ENCODE data around the gene DBN1. TPM values are rescaled to one million over a fixed set of nuclear protein-coding genes. Genes with fewer than 3 reads are reported as not detected.

The DBN1 gene
- total RNA-seq, 8 experiments from 2014 or later, result 70.8 to 406 (median 136) TPM

- Histone ChIP-seq H3K4me3 (no peak overlapping the region), H3K4me1 (replicated peaks in 1 of 2) (peaks cover 33 to 42% of the 10 kb centered on the region in 2 donors), H3K27ac (peak overlapping the region; percentile 11 to 96)
- in situ Hi-C loops (cut with MboI; ENCODE audit: low pct_unique_long_range_greater_than_20kb in 2 of 9, low sequenced_read_pairs in 9 of 9, unreplicated experiment in 9 of 9), result loop anchor here in 1 of 9 experiments (25.0 kb wide), 1 partner anchor 107 kb away; the partner anchor contains the start of gene SLC34A1
- 0% methylated on average over 1 of the region's 11 CpGs; no CpG with 5 or more reads in 9 of the 10 experiments for WGBS, 10 experiments
- peak in 6 of 8 experiments; percentile 5 to 19 (median 13) for ATAC-seq (replicated peaks in 6 of 8)
Observed at GRCh38 chr5:177494346-177495195, 21.1 kb upstream of the DBN1 start.

GRCh38 chr5:177493795-177494345, 20.4 kb upstream of the DBN1 start:
- Histone ChIP-seq H3K4me1 (replicated peaks in 1 of 2) (peaks cover 35 to 45% of the 10 kb centered on the region in 2 donors), H3K27ac (peak overlapping the region in 1 of 2 donors; percentile 96), H3K4me3 (no peak overlapping the region)
- in situ Hi-C loops (cut with MboI; ENCODE audit: low pct_unique_long_range_greater_than_20kb in 2 of 9, low sequenced_read_pairs in 9 of 9, unreplicated experiment in 9 of 9), result loop anchor here in 1 of 9 experiments (25.0 kb wide), 1 partner anchor 107 kb away; the partner anchor contains the start of gene SLC34A1
- WGBS, 10 experiments, result 86 to 100% (median 100%) methylated on average over 2 to 3 of the region's 5 CpGs; no CpG with 5 or more reads in 6 of the 10 experiments
- ATAC-seq (replicated peaks in 6 of 8), result no peak

- no peak overlapping the region for H3K4me3 ChIP-seq
- ATAC-seq (replicated peaks in 6 of 8), result no peak
- WGBS, 10 experiments, result 82 to 100% (median 93%) methylated on average over 2 to 5 of the region's 7 CpGs; no CpG with 5 or more reads in 7 of the 10 experiments
- H3K27ac ChIP-seq, result no peak overlapping the region
- peaks cover 28 to 35% of the 10 kb centered on the region in 2 donors for H3K4me1 ChIP-seq (replicated peaks in 1 of 2)
- in situ Hi-C loops (cut with MboI; ENCODE audit: low pct_unique_long_range_greater_than_20kb in 2 of 9, low sequenced_read_pairs in 9 of 9, unreplicated experiment in 9 of 9), result loop anchor here in 1 of 9 experiments (25.0 kb wide), 1 partner anchor 106 kb away; the partner anchor contains the start of gene SLC34A1
Observed at GRCh38 chr5:177492841-177493240, 19.4 kb upstream of the DBN1 start.

GRCh38 chr5:177491983-177492746, 18.7 kb upstream of the DBN1 start:
- H3K4me1 ChIP-seq (replicated peaks in 1 of 2), result peaks cover 28 to 34% of the 10 kb centered on the region in 2 donors
- no peak overlapping the region for H3K4me3 ChIP-seq
- no peak overlapping the region for H3K27ac ChIP-seq
- no peak for ATAC-seq (replicated peaks in 6 of 8)
- in situ Hi-C loops (cut with MboI; ENCODE audit: low pct_unique_long_range_greater_than_20kb in 2 of 9, low sequenced_read_pairs in 9 of 9, unreplicated experiment in 9 of 9), result loop anchor here in 1 of 9 experiments (25.0 kb wide), 1 partner anchor 105 kb away; the partner anchor contains the start of gene SLC34A1
- WGBS, 10 experiments, result 92 to 100% (median 100%) methylated on average over 2 to 9 of the region's 54 CpGs; no CpG with 5 or more reads in 4 of the 10 experiments

- in situ Hi-C loops (cut with MboI; ENCODE audit: low pct_unique_long_range_greater_than_20kb in 2 of 9, low sequenced_read_pairs in 9 of 9, unreplicated experiment in 9 of 9), result loop anchor here in 1 of 9 experiments (25.0 kb wide), 1 partner anchor 104 kb away; the partner anchor contains the start of gene SLC34A1
- Histone ChIP-seq H3K4me1 (replicated peaks in 1 of 2) (peaks cover 28 to 34% of the 10 kb centered on the region in 2 donors), H3K4me3 (no peak overlapping the region), H3K27ac (peak overlapping the region in 1 of 2 donors; percentile 3)
- WGBS, 10 experiments, result no CpG with 5 or more reads among the region's 43 CpGs
- peak; percentile 5 to 38 (median 14) for ATAC-seq (replicated peaks in 6 of 8)
Observed at GRCh38 chr5:177491429-177491945, 18.1 kb upstream of the DBN1 start.

GRCh38 chr5:177490992-177491391, 17.6 kb upstream of the DBN1 start:
- WGBS, 10 experiments, result 82 to 84% methylated on average over 3 to 8 of the region's 16 CpGs; no CpG with 5 or more reads in 8 of the 10 experiments
- H3K27ac ChIP-seq, result no peak overlapping the region
- no peak overlapping the region for H3K4me3 ChIP-seq
- H3K4me1 ChIP-seq (replicated peaks in 1 of 2), result peaks cover 24 to 29% of the 10 kb centered on the region in 2 donors
- ATAC-seq (replicated peaks in 6 of 8), result no peak
- in situ Hi-C loops (cut with MboI; ENCODE audit: low pct_unique_long_range_greater_than_20kb in 2 of 9, low sequenced_read_pairs in 9 of 9, unreplicated experiment in 9 of 9), result loop anchor here in 1 of 9 experiments (25.0 kb wide), 1 partner anchor 104 kb away; the partner anchor contains the start of gene SLC34A1

- WGBS, 10 experiments, result 80 to 96% (median 80%) methylated on average over 1 to 5 of the region's 15 CpGs; no CpG with 5 or more reads in 7 of the 10 experiments
- in situ Hi-C loops (cut with MboI; ENCODE audit: low pct_unique_long_range_greater_than_20kb in 2 of 9, low sequenced_read_pairs in 9 of 9, unreplicated experiment in 9 of 9), result loop anchor here in 1 of 9 experiments (25.0 kb wide), 1 partner anchor 103 kb away; the partner anchor contains the start of gene SLC34A1
- no peak for ATAC-seq (replicated peaks in 6 of 8)
- H3K4me1 ChIP-seq (replicated peaks in 1 of 2), result peaks cover 19 to 23% of the 10 kb centered on the region in 2 donors
- H3K27ac ChIP-seq, result no peak overlapping the region
- no peak overlapping the region for H3K4me3 ChIP-seq
Observed at GRCh38 chr5:177490311-177490991, 17.0 kb upstream of the DBN1 start.

- Histone ChIP-seq H3K4me1 (replicated peaks in 1 of 2) (peaks cover 6 to 11% of the 10 kb centered on the region in 2 donors), H3K27ac (peak overlapping the region in 1 of 2 donors; percentile 41), H3K4me3 (no peak overlapping the region)
- in situ Hi-C loops (cut with MboI; ENCODE audit: low pct_unique_long_range_greater_than_20kb in 2 of 9, low sequenced_read_pairs in 9 of 9, unreplicated experiment in 9 of 9), result loop anchor here in 1 of 9 experiments (25.0 kb wide), 1 partner anchor 102 kb away; the partner anchor contains the start of gene SLC34A1
- ATAC-seq (replicated peaks in 6 of 8), result peak in 6 of 8 experiments; percentile 3 to 67 (median 52)
- 90% methylated on average over 5 of the region's 26 CpGs; no CpG with 5 or more reads in 9 of the 10 experiments for WGBS, 10 experiments
Observed at GRCh38 chr5:177489119-177489716, 15.8 kb upstream of the DBN1 start.

GRCh38 chr5:177487975-177488374, 14.5 kb upstream of the DBN1 start:
- H3K4me1 ChIP-seq (replicated peaks in 1 of 2), result peaks cover 5 to 9% of the 10 kb centered on the region in 2 donors

GRCh38 chr5:177487144-177487543, 13.7 kb upstream of the DBN1 start:
- in situ Hi-C loops (cut with MboI; ENCODE audit: low pct_unique_long_range_greater_than_20kb in 2 of 9, low sequenced_read_pairs in 9 of 9, unreplicated experiment in 9 of 9), result loop anchor here in 1 of 9 experiments (25.0 kb wide), 1 partner anchor 100 kb away; the partner anchor contains the start of gene SLC34A1
- no peak overlapping the region for H3K4me3 ChIP-seq
- H3K4me1 ChIP-seq (replicated peaks in 1 of 2), result peaks cover 10 to 15% of the 10 kb centered on the region in 2 donors
- WGBS, 10 experiments, result 90 to 100% (median 97%) methylated on average over 1 to 5 of the region's 8 CpGs; no CpG with 5 or more reads in 6 of the 10 experiments
- no peak for ATAC-seq (replicated peaks in 6 of 8)
- H3K27ac ChIP-seq, result no peak overlapping the region

More at GRCh38 chr5:177487975-177488374, 14.5 kb upstream of the DBN1 start:
- in situ Hi-C loops (cut with MboI; ENCODE audit: low pct_unique_long_range_greater_than_20kb in 2 of 9, low sequenced_read_pairs in 9 of 9, unreplicated experiment in 9 of 9), result loop anchor here in 1 of 9 experiments (25.0 kb wide), 1 partner anchor 101 kb away; the partner anchor contains the start of gene SLC34A1
- ATAC-seq (replicated peaks in 6 of 8), result no peak
- no peak overlapping the region for H3K4me3 ChIP-seq
- H3K27ac ChIP-seq, result no peak overlapping the region
- WGBS, 10 experiments, result 89% methylated on average over 9 of the region's 15 CpGs; no CpG with 5 or more reads in 9 of the 10 experiments

- H3K4me3 ChIP-seq, result no peak overlapping the region
- WGBS, 10 experiments, result 87 to 100% (median 100%) methylated on average over 1 to 3 of the region's 3 CpGs; no CpG with 5 or more reads in 5 of the 10 experiments
- in situ Hi-C loops (cut with MboI; ENCODE audit: low pct_unique_long_range_greater_than_20kb in 2 of 9, low sequenced_read_pairs in 9 of 9, unreplicated experiment in 9 of 9), result loop anchor here in 1 of 9 experiments (25.0 kb wide), 1 partner anchor 99 kb away; the partner anchor contains the start of gene SLC34A1
- ATAC-seq (replicated peaks in 6 of 8), result no peak
- H3K27ac ChIP-seq, result no peak overlapping the region
- peaks cover 10 to 15% of the 10 kb centered on the region in 2 donors for H3K4me1 ChIP-seq (replicated peaks in 1 of 2)
Observed at GRCh38 chr5:177486256-177486655, 12.8 kb upstream of the DBN1 start.
